ENCODE results near the gene SYMPK.

The SYMPK gene

DNA sequence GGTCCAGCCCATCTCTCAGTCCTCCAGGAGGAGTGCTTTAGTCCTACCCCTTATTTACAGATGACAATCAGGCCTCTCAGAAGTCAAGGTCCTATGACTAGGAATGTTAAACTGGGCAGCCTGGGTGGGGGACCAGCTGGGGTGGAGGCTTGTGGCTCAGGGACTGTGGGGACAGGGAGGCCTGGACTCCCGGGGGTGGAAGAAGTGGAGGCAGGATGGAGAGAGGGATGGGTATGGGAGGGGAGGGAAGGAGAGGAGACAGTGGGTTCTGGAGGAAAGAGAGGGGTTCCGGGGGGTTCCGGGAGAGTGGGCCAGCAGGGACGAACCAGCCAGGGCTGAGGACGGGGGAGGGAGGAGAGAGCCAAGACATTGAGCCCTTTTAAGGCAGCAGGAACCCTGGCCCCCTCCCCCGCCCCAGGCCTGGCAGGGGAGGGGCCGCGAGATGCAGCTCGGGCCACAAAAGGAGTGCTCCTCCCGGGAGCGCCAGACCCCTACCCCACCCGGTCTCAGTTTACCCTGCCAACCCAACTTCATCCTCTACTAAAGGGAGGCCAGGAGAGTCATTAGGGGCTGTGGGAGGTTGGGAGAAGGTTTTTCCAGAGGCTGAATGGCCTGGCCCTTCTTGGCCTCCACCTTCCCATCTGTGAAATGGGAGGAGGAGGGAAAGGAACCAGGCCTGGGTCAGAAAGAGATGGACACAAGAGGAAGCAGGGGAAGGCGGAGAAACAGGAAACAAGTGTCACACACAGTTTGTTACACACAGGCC, 82.3 kb downstream of the SYMPK start:
- Histone ChIP-seq H3K36me3 (ENCODE audit: control insufficient read depth, low read length) (peaks cover 25% of the 10 kb centered on the region; the same call in 1 of the 2 replicates), H3K27me3 (ENCODE audit: control insufficient read depth, low read length) (no peaks in the 10 kb centered on the region), H3K27ac (ENCODE audit: low read depth, low read length) (no peak overlapping the region), H3K4me1 (ENCODE audit: control insufficient read depth, low read length) (peaks cover 19% of the 10 kb centered on the region), H3K4me2 (ENCODE audit: low read length) (no peak overlapping the region), H3K9me2 (replicated peaks; ENCODE audit: control insufficient read depth, low read length) (no peaks in the 10 kb centered on the region), H4K20me1 (ENCODE audit: control insufficient read depth, insufficient read depth, low read depth, low read length) (peaks cover 18% of the 10 kb centered on the region), H3F3A (ENCODE audit: control insufficient read depth, insufficient read depth) (peaks cover 5% of the 10 kb centered on the region; the same call in 1 of the 2 replicates), H3K4me3 (ENCODE audit: low read length) (no peak overlapping the region), H3K9me3 (ENCODE audit: control insufficient read depth, insufficient read depth, low read length) (no peaks in the 10 kb centered on the region), H3K79me2 (ENCODE audit: control insufficient read depth, low read length) (no peaks in the 10 kb centered on the region)
- TF ChIP-seq, protein P1, sequence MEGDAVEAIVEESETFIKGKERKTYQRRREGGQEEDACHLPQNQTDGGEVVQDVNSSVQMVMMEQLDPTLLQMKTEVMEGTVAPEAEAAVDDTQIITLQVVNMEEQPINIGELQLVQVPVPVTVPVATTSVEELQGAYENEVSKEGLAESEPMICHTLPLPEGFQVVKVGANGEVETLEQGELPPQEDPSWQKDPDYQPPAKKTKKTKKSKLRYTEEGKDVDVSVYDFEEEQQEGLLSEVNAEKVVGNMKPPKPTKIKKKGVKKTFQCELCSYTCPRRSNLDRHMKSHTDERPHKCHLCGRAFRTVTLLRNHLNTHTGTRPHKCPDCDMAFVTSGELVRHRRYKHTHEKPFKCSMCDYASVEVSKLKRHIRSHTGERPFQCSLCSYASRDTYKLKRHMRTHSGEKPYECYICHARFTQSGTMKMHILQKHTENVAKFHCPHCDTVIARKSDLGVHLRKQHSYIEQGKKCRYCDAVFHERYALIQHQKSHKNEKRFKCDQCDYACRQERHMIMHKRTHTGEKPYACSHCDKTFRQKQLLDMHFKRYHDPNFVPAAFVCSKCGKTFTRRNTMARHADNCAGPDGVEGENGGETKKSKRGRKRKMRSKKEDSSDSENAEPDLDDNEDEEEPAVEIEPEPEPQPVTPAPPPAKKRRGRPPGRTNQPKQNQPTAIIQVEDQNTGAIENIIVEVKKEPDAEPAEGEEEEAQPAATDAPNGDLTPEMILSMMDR (IDR thresholded peaks at IDR 0.05; ENCODE audit: low read depth, low read length, poor library complexity, severe bottlenecking) = no peak
- TF ChIP-seq EZH2phosphoT487 (IDR thresholded peaks at IDR 0.05; ENCODE audit: borderline replicate concordance, low read length) = no peak

DNA sequence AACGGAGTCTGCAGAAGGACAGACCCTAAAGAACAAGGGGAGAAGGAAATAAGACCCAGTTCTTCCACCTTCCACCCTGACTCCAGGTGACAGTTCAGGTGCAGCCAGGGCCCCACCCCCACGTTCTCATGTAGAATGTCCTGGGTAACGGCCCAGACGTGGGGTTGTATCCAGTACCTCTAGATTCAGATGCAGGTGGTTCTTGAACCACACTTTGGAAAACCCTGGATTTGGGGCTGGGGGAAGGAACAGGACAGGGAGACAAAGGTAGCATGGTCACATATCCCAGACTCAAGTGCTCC, 82.8 kb downstream of the SYMPK start:
- no peak overlapping the region for H3K4me3 ChIP-seq (ENCODE audit: low read length)

DNA sequence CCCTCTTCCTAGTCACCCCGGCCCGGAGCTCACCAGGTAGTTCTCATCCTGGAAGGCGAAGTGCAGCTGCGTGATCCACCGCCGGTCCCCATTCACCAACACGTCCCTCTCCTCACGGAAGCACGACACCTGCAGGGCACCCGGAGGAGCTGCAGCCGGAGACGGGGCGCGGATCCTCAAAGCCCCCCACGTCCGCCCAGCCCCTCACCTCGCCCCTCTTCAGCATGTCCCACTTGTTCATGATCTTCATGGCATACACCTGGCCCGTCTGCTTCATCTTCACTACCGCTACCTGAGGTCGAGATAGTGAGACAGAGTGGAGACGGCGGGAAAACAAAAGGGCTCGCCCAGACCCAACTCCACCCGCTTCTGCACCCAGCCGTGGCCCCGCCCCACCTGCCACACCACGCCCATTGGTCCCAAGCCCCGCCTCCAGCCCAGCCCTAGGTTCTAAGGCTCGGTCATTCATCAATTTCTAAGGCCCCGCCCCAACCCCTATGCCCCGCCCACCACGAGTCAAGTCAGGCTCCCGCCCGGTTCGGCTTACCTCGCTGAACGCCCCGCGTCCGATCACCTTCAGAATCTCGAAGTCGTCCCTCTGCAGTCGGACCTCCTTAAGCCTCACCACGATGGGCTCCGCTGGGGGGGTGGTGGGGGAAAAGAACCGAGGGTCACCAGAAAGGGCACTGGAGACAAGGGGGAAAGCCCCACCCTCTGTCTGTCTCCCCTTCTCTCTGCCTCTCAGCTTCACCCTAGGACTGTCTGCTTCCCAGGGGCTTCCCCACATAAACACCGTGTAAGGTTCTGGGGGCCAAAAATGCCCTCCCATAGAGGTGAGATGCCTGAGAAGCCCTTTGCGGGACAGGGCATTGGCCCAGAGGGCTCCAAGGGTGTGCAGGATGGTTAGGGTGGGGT, 83.5 kb downstream of the SYMPK start:
- H3K9me3 ChIP-seq (ENCODE audit: control insufficient read depth, insufficient read depth, low read length) = no peaks in the 10 kb centered on the region
- H3K4me3 ChIP-seq (ENCODE audit: low read length) = peak overlapping the region; percentile 73
- peaks cover 18% of the 10 kb centered on the region for H4K20me1 ChIP-seq (ENCODE audit: control insufficient read depth, insufficient read depth, low read depth, low read length)
- H3K79me2 ChIP-seq (ENCODE audit: control insufficient read depth, low read length) = no peaks in the 10 kb centered on the region
- peaks cover 21% of the 10 kb centered on the region; the same call in 1 of the 2 replicates for H3K36me3 ChIP-seq (ENCODE audit: control insufficient read depth, low read length)
- no peaks in the 10 kb centered on the region for H3K27me3 ChIP-seq (ENCODE audit: control insufficient read depth, low read length)
- peak overlapping the region; percentile 89 for H3K4me2 ChIP-seq (ENCODE audit: low read length)
- H3F3A ChIP-seq (ENCODE audit: control insufficient read depth, insufficient read depth) = peaks cover 5% of the 10 kb centered on the region; the same call in 1 of the 2 replicates
- peaks cover 19% of the 10 kb centered on the region for H3K4me1 ChIP-seq (ENCODE audit: control insufficient read depth, low read length)
- H3K9me2 ChIP-seq (replicated peaks; ENCODE audit: control insufficient read depth, low read length) = no peaks in the 10 kb centered on the region
- TF ChIP-seq, protein P1 (IDR thresholded peaks at IDR 0.05; ENCODE audit: low read depth, low read length, poor library complexity, severe bottlenecking) = peak; percentile 95
- no peak for TF ChIP-seq EZH2phosphoT487 (IDR thresholded peaks at IDR 0.05; ENCODE audit: borderline replicate concordance, low read length)
- no peak overlapping the region for H3K27ac ChIP-seq (ENCODE audit: low read depth, low read length)

More for the DNA sequence above, 82.8 kb downstream of the SYMPK start:
- Histone ChIP-seq H3K27ac (ENCODE audit: low read depth, low read length) (no peak overlapping the region), H3K4me1 (ENCODE audit: control insufficient read depth, low read length) (peaks cover 19% of the 10 kb centered on the region), H3K36me3 (ENCODE audit: control insufficient read depth, low read length) (peaks cover 21% of the 10 kb centered on the region; the same call in 1 of the 2 replicates), H3K4me2 (ENCODE audit: low read length) (peak overlapping the region; percentile 89), H4K20me1 (ENCODE audit: control insufficient read depth, insufficient read depth, low read depth, low read length) (peaks cover 18% of the 10 kb centered on the region), H3K79me2 (ENCODE audit: control insufficient read depth, low read length) (no peaks in the 10 kb centered on the region), H3F3A (ENCODE audit: control insufficient read depth, insufficient read depth) (peaks cover 5% of the 10 kb centered on the region; the same call in 1 of the 2 replicates), H3K9me2 (replicated peaks; ENCODE audit: control insufficient read depth, low read length) (no peaks in the 10 kb centered on the region), H3K27me3 (ENCODE audit: control insufficient read depth, low read length) (no peaks in the 10 kb centered on the region), H3K9me3 (ENCODE audit: control insufficient read depth, insufficient read depth, low read length) (no peaks in the 10 kb centered on the region)
- TF ChIP-seq, protein P1 (IDR thresholded peaks at IDR 0.05; ENCODE audit: low read depth, low read length, poor library complexity, severe bottlenecking) = no peak
- no peak for TF ChIP-seq EZH2phosphoT487 (IDR thresholded peaks at IDR 0.05; ENCODE audit: borderline replicate concordance, low read length)

Data from DOHH2 (cell line).